HG03097 (cell line): ENCODE data around the gene KCNN3.
"Not testable (repeated sequence)": the region's sequence is repeated elsewhere in the genome, so short reads cannot be mapped to it uniquely, and the experiment has no call there.

ENCODE experiments used
- ATAC-seq: cut with Tn5 transposase; IDR thresholded peaks from one replicate; pipeline ENCODE4 v1.9.1; 2021; ENCODE audit not compliant: unreplicated experiment, low FRiP score

KCNN3 gene

GRCh38 chr1:154870115-154870571 is at the start of gene KCNN3:
Gene KCNN3 (minus strand): TSS chr1:154870281. CDS start chr1:154869964, 317 bp downstream.
- ATAC-seq, result peak; percentile 65

- ATAC-seq, result no peak
Measured at GRCh38 chr1:154913273-154913672, 43.2 kb upstream of the KCNN3 start.

GRCh38 chr1:154912755-154913154 is 42.7 kb upstream of the KCNN3 start:
- no peak for ATAC-seq

DNA sequence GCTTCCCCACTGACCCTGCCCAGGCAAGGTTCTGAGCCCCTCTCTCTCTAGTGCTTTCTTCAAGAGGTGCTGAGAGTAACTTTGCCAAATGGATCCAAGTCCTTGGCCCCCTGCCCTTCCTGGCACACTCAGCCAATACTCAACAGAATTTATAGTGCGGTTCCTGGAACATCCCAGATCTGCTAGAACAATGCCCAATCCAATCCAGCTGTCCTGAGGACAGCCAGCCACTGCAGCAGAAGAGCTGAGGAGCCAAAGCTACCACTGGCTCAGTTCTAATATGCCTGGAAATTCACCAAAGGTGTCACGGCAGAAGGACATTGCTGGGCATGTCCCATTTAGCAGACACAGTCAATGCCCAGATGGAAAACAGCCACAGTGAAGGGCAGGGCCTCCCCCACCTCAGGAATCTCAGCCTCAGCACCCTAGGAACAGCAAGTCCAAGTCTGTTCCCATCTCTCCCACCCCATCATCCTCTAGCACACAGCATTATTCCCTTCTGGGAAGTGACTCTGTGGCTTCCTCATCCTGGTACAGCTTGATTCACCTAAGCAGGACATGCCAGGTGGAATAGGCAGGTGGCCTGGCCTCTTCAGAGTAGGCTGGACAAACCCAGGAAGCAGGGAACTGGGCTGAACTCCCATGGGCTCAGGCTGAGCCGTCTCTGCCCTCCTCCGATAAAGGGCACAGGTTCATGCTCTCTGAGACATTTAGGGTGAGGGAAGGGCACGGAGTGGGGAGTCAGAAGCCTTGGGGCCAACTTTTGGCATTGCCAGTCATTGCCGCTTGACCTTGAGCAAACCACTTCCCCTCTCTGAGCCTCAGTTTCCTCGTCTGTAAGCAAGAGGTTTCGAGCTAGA is 41.8 kb upstream of the KCNN3 start:
- ATAC-seq, result no peak

DNA sequence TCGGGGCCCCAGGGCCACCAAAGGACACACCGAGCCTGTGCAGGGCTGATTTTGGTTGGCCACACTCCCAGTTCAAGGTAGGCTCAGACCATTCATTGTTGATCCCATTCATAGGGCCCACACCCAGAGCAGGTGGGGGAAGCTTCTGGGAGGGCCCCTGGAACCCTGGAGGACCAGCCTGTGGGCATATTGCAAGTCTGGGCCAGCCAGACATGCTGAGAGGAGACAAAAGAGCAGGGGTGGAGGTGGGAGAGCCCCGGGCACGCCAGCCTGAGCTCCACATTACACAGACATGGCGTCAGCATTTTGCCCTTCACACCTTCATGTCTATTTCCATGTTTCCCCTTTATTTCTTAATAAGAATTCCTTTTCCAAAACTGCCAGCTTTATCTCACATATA is 40.8 kb upstream of the KCNN3 start:
- no peak for ATAC-seq

- no peak for ATAC-seq
Measured at GRCh38 chr1:154908937-154909336, 38.9 kb upstream of the KCNN3 start.

DNA sequence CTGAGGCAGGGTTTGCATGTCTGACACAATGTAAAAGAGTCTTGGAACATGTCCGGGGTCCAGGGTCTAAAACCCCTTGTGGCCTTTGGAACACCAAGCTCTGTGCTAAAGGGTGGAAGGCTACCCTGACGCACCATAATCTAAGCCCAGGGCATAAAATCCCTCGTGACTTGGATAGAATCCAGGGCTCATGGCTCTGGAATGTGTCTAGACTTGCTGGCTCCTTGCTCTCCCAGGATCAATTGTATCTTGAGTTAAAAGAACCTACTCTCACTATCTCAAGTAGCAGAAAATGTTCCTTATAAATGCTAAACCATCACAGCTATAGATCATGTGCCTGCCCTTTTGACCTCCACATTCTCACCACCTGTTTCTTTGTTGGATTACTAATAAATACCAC is 38.0 kb upstream of the KCNN3 start:
- not testable (repeated sequence) for ATAC-seq

DNA sequence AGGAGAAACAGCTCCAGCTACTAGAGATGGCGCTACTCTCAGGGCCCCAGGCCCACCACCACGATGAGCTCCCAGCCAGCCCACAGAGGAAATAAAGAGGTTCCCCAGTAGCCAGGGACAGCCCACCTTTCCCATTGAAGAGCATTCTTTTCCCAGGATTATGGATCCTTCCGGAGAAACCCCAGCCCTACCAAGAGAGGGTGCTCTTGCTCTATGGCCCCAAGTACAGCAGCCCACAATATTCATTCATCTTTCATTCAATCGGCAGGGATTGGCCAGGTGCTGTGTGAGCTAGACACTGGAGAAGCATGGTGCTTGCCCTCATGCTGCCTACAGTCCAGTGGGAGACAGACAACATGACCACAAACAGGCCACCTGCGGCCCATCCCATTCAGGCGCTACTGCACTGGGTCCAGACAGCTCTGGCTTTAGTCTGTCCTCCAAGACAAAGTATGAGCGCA is 36.6 kb upstream of the KCNN3 start:
- ATAC-seq, result no peak

GRCh38 chr1:154902938-154903566 is 33.0 kb upstream of the KCNN3 start:
- no peak for ATAC-seq

DNA sequence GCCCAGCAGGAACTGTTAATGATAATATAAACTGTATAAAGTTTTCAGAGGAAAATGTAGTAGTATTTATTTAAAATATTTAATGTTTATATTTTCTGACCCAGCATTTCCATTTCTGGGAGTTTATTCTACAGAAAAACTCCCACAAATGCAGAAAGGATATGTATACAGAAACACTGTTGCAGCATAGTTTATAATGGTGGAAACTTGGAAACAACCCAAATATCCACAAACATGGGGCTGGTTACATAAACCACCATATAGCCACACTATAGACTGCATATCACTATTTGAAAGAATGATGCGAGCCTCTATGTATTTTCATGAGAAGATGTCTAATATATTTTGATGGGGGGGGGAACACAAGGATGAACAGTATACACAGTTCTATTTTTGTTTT is 31.5 kb upstream of the KCNN3 start:
- no peak for ATAC-seq

DNA sequence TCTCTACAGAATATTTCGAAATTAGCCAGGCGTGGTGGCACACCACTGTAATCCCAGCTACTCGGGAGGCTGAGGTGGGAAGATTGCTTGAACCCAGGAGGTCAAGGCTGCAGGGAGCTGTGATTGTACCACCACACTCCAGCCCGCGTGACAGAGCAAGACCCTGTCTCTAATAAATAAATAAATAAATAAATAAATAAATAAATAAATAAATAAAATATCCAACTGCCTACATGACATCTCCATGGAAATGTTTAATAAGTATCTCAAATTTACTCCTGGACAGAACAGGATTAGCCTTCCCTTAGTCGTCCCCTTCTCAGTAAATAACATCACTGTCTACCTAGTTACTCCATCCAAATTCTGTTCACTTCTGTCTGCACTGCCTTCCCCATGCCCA is 29.0 kb upstream of the KCNN3 start:
- ATAC-seq, result no peak

- no peak for ATAC-seq
Measured at GRCh38 chr1:154896771-154897286, 26.7 kb upstream of the KCNN3 start.

GRCh38 chr1:154895798-154896197 is 25.7 kb upstream of the KCNN3 start:
- no peak for ATAC-seq

DNA sequence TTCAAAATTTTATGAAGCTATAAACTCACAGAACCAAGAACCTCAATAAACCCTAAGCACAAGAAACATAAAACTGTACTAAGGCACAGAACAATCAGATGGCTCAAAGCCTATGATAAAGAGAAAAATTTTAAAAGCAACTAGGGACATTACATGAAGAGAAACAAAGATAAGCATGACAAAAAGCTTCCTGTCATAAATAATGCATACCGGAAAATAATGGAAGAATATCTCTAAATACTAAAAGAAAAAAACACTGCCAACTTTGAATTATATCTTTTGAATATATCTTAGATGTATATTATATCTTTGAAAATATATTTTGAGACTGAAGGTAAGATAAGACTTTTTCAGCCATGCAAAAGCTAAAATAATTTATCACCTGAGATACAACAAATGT is 21.4 kb upstream of the KCNN3 start:
- ATAC-seq, result no peak

DNA sequence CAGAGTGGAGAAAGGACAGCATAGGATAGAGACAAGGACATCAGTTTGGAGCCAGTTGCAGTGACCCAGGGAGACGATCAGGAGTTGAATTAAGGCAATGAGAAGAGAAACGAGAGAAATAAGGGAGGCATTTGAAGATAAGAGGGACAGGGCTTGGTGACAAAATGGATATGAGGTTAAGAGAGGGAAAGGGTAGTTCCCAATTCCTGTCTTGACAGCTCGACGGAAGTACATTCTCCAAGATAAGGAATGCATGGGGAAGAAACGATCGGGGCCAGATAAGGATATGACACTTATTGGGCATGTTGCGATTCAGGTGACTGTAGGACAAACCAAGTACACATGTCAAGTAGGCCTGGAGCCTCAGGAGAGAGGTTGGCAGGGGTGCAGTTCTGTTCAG is 18.7 kb upstream of the KCNN3 start:
- ATAC-seq, result no peak

DNA sequence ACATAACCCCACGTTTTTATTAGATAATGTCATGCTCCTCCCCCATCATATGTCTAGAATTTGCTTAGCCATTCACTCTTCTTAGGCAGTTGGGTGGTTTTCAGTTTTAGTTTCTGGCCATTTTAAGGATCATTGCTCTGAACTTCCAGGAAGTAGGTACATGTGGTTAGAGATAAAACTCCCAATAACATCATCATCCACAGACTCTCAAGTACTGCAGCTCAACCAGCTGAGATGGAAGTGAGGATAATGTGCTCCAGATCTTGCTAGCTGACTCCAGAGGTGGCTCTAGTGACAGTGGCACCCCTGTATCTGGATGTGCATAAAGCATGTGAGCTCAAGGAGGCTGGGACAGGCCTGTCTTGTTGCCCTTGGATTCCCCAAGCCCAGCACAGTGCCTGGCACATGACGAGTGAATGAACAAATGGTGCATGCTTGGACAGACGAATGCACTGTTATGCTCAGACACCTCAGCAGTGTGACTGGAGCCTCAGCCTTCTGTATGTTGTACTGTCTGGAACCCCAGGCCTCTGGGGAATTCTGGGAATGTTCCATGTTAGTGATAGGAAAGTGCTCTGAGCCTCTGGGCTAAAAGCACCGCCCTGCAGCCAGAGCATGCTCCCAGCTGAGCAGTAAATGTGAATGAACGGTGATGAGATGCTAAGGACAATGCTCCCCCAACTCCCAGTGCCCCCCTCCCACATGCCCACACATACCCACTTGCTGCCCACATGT is 16.4 kb upstream of the KCNN3 start:
- no peak for ATAC-seq

DNA sequence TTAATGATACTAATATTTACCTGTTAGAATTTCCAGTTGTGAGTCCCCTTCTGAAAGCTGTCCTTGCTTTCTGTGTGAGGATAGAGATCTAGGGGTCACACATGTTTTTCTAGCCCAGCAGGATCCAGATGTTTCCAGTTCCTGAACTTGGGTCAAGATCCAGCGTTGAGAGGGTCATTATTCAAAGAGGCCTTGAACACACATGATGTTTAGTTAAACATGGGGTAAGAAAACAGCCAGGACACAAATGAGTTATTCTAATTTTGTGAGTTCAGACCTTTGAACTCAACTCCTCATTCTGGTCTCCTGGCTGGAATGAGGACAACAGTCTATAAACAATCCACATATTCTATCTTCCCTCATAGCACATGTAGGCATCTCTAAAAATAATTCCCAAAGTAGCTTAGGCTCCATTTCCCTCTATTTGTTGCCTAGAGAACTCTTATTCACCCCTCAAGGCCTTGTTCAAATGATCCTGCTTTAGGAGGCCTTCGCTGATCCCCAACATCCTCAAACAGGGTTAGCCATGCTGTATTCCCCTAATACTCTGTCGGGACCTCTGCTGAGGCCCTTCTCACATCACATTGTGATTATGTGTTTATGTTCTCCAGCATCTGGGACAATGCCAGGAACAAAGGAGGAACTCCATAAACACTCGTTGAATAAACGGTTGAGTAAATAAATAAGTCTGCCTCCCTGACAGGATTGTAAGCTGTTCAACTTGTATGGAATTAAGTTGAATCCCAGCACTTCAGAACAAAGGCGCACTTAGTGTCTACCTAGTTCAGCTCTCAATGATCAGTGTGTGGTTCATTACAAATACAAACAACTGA is 15.0 kb upstream of the KCNN3 start:
- ATAC-seq, result no peak

DNA sequence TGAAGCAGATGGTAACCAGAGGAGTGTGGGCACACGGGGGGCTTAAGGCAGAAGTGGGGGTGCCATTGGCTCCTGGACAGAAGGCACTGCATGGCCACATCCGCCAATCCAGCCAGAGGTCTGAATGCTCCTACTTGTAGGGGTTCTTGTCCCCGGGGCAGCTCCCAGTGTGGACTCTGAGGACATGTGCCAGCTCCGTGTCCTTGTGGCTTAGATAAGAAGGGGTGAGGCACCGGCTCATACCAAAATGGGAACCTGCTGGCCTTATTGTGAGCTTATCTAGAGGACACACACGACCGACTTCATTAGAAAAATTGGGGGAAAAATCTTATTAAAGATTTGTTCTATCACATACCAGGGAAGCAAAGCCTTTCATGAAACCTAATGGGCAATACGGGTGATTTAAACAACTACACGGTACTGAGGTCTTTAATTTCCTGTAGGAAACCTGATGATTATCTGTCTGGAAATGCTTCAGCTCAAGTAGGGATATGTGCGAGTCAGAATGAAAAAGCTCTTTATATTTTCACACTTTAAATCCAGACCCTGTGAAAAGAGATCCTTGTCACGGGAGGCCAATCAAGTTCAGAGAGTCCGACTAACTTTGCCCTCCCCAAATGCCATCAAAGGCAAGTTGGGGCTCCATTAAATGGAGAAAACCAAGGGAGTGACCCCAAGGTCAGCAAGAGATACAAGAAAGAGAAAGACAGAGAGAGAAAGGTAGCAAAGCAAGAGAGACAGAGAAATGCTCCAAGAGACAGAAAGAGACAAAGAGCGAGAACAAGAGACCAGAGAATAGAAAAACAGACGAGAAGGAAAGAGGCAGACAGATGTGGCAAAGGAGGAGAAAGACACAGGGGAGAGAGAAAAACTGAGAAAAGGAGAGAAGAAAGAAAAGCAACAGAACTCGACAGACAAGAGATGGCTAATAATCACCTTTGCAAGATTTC is 14.1 kb upstream of the KCNN3 start:
- ATAC-seq, result no peak
